ENCODE data around the gene MCTP2.

MCTP2 gene, protein sequence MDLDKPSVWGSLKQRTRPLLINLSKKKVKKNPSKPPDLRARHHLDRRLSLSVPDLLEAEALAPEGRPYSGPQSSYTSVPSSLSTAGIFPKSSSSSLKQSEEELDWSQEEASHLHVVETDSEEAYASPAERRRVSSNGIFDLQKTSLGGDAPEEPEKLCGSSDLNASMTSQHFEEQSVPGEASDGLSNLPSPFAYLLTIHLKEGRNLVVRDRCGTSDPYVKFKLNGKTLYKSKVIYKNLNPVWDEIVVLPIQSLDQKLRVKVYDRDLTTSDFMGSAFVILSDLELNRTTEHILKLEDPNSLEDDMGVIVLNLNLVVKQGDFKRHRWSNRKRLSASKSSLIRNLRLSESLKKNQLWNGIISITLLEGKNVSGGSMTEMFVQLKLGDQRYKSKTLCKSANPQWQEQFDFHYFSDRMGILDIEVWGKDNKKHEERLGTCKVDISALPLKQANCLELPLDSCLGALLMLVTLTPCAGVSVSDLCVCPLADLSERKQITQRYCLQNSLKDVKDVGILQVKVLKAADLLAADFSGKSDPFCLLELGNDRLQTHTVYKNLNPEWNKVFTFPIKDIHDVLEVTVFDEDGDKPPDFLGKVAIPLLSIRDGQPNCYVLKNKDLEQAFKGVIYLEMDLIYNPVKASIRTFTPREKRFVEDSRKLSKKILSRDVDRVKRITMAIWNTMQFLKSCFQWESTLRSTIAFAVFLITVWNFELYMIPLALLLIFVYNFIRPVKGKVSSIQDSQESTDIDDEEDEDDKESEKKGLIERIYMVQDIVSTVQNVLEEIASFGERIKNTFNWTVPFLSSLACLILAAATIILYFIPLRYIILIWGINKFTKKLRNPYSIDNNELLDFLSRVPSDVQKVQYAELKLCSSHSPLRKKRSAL

DNA sequence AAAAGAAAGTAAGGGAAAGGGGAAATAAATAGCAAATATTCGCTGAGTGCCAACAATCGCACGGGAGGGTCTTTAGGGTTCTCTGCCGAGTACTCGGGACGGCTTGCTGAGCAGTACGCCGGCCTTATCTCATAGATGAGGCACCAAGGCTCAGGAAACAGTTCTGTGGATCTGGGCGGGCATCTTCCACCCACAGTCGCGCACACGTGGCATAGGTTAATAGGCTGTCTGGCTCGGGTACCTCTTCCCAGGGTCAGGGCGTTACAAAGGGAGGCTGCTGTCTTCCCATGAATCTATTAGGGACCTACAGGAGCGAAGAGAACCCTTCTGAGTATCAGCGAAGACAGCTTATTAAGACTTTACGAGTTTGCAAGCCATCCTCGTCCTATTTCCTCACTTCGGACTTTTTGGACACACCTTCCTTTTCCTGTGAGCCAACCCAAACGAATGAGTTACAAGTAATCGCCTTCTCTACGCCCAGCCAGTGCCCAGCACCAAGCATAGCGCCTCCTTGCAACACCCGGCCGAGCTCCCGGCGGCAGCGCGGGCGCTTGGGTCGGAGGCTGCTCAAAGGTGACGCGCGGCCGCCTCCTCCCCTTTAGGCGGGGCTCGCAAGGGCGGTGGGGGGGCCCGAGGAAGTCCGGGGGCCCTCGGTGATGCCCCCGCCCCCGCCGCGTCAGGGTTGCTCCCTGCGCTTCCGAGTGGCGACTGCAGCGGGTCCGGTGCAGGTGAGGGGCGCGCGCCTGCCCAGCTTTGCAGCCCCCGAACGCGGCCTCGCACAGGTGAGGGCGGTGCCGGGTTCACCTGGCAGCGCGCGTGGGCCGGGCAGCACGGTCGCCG is at the start of gene MCTP2:
Gene MCTP2, plus strand, starts transcription at position 679 of the 840 bp plus-strand sequence. CDS start 66,705 bp downstream, outside the sequence.
- TF ChIP-seq, protein P1, sequence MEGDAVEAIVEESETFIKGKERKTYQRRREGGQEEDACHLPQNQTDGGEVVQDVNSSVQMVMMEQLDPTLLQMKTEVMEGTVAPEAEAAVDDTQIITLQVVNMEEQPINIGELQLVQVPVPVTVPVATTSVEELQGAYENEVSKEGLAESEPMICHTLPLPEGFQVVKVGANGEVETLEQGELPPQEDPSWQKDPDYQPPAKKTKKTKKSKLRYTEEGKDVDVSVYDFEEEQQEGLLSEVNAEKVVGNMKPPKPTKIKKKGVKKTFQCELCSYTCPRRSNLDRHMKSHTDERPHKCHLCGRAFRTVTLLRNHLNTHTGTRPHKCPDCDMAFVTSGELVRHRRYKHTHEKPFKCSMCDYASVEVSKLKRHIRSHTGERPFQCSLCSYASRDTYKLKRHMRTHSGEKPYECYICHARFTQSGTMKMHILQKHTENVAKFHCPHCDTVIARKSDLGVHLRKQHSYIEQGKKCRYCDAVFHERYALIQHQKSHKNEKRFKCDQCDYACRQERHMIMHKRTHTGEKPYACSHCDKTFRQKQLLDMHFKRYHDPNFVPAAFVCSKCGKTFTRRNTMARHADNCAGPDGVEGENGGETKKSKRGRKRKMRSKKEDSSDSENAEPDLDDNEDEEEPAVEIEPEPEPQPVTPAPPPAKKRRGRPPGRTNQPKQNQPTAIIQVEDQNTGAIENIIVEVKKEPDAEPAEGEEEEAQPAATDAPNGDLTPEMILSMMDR (IDR thresholded peaks at IDR 0.05) = peak; percentile 35; the same call in 1 of the 2 replicates

DNA sequence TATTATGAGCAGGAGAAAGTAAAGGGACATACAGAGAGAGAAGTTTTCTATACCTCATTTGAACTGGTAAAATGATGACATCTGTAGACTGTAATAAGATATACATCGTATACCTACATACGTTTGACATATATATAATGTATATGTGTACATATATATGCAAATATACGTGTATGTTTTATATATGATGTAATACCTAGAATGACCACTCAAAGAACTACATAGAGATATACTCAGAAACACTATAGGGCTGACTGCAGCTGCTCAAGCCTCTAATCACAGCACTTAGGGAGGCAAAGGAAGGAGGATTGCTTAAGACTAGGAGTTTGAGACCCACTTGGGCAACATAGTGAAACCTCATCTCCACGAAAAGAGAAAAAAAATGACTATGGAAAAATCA is 48.5 kb upstream of the MCTP2 start:
- TF ChIP-seq, protein P1 (IDR thresholded peaks at IDR 0.05) = no peak

DNA sequence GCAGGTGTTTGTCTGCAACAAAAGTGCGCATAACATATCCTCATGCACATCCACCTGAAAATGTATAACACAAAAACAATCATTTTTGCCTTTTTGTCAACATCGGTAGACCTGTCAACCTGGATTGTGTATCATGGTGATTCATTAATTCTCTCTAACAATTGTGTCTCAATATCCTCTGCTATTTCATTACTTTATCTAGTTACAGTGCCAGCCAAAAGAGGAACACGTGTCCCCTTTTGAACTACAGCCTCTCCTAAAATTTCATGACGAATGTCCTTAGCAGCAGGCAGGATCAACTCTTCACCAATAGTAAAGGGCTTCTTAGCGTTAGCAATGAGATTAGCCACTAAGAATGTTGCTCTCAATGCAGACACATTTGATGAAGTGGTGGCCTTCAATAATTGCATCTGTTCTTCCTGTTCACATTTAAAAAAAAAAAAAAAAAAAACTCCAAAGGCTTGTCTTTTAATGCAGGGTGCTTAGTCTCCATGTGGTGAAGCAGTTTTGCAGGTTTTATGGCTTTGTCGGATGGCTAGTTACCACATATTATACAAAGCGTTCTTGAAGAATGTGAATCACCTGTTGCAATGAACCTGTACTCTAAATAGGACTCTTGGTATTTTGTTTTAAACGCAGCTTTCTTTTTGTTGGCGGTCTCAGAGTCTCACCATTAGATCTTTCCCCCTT is 45.7 kb upstream of the MCTP2 start:
- TF ChIP-seq, protein P1 (IDR thresholded peaks at IDR 0.05) = no peak

DNA sequence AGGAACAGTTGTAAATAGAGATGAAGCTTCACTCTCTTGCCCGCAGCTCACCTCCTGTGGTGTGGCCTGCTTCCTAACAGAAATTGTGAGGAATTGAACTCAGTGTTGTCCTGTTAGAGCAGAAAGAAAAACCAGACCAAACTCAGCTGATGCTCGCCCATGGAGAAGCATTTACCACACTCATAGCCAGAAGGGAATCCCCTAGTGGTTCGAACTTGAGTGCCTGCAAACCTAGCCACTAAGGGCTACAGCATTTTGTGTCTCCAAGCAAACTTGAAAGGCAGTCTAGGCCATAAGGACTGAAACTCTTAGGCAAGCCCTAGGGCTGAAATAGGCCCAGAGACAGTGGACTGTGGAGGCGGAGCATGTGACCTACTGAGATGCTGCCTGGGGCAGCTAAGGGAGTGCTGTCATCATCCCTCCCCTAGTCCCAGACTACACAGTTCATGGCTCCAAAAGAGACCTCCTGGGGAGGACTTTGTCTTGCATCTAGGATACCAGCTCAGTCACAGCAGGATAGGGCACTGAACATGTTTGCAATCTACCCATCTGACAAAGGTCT is 44.5 kb upstream of the MCTP2 start:
- TF ChIP-seq, protein P1 (IDR thresholded peaks at IDR 0.05) = no peak

DNA sequence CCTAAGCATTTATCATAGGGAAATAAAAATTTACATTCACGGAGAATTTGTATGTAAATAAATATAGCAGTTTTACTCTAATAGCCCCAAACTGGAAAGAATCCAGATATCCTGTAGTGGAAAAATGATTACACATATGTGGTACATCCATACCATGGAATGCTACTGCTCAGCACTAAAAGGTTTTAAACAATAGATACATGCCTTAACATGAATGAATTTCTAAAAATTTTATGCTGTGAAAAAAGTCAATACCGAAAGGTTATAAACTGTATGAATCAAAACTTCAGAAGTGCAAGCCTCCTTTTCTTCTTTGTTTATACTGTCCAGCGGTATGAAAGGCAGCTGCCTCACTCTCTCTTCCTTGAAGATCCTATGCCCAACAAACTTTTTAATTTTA is 37.5 kb upstream of the MCTP2 start:
- TF ChIP-seq, protein P1 (IDR thresholded peaks at IDR 0.05) = no peak

DNA sequence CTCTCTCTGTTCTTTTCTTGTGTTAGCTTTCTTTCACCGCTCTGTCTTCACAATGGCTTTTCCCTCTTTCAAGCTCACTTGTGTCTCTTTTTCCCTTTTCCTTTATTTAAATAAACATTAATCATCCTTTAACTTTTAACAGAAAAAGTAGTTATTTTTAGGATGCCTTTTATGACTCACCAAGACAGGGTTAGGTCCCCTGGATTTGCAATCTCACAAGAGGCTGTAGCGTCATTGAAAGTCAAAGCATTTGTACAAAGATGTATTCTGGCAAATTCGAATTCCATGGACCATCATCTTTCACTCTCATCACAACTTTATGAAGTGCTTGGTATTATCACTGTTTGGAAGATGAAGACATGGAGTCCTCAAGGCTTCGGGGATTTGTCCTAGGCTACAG is 34.8 kb upstream of the MCTP2 start:
- TF ChIP-seq, protein P1 (IDR thresholded peaks at IDR 0.05) = no peak
